ENCODE results near the gene METTL21C.

Gene METTL21C

GRCh38 chr13:102688306-102688973, 6.4 kb downstream of the METTL21C start:
- Histone ChIP-seq H3K23ac (ENCODE audit: low read length) (no peak overlapping the region), H3K79me1 (ENCODE audit: low read length) (peaks cover 3% of the 10 kb centered on the region), H3K4me2 (ENCODE audit: low read length) (no peak overlapping the region), H3K4ac (ENCODE audit: low read depth, low read length) (no peak overlapping the region), H3K4me1 (ENCODE audit: control insufficient read depth in 1 of 2, insufficient read depth in 2 of 2, low read length in 2 of 2) (peaks cover 2 to 4% of the 10 kb centered on the region in 2 experiments), H4K91ac (ENCODE audit: low read depth, low read length) (no peak overlapping the region), H2BK12ac (ENCODE audit: low read length) (no peak overlapping the region), H2BK5ac (ENCODE audit: low read depth, low read length, poor library complexity) (no peak overlapping the region), H3K27me3 (ENCODE audit: insufficient read depth, low read length) (no peaks in the 10 kb centered on the region), H3K27ac (ENCODE audit: low read depth, low read length) (no peak overlapping the region), H3K9me3 (ENCODE audit: insufficient read depth, low read depth, low read length) (peaks cover 1% of the 10 kb centered on the region), H3K36me3 (ENCODE audit: control insufficient read depth in 1 of 2, insufficient read depth in 2 of 2, low read length in 2 of 2) (no peaks in the 10 kb centered on the region), H2BK120ac (ENCODE audit: insufficient read depth, low read length, poor library complexity) (no peak overlapping the region), H3K79me2 (ENCODE audit: control insufficient read depth, insufficient read depth, low read length, poor library complexity) (no peaks in the 10 kb centered on the region), H4K8ac (ENCODE audit: low read depth, low read length) (peak overlapping the region; percentile 4), H2AFZ (ENCODE audit: insufficient read depth, low read length, poor library complexity) (no peak overlapping the region), H2AK5ac (ENCODE audit: low read length) (no peak overlapping the region), H4K12ac (ENCODE audit: low read depth, low read length) (no peak overlapping the region), H3K14ac (ENCODE audit: low read length) (no peak overlapping the region), H3K18ac (ENCODE audit: low read length) (no peak overlapping the region), H3K9ac (ENCODE audit: low read length) (no peak overlapping the region), H3K4me3 (ENCODE audit: low read depth, low read length) (no peak overlapping the region)
- DNase-seq: no peak
- WGBS (ENCODE audit: extremely low coverage, insufficient coverage, insufficient read length): no CpG with 5 or more reads among the region's 13 CpGs

GRCh38 chr13:102687520-102687919, 7.3 kb downstream of the METTL21C start:
- Histone ChIP-seq H4K12ac (ENCODE audit: low read depth, low read length) (no peak overlapping the region), H3K27ac (ENCODE audit: low read depth, low read length) (no peak overlapping the region), H3K9me3 (ENCODE audit: insufficient read depth, low read depth, low read length) (peaks cover 1% of the 10 kb centered on the region), H2BK12ac (ENCODE audit: low read length) (no peak overlapping the region), H3K23ac (ENCODE audit: low read length) (no peak overlapping the region), H4K91ac (ENCODE audit: low read depth, low read length) (no peak overlapping the region), H3K36me3 (ENCODE audit: control insufficient read depth in 1 of 2, insufficient read depth in 2 of 2, low read length in 2 of 2) (no peaks in the 10 kb centered on the region), H3K4me1 (ENCODE audit: control insufficient read depth in 1 of 2, insufficient read depth in 2 of 2, low read length in 2 of 2) (peaks cover 2 to 4% of the 10 kb centered on the region in 2 experiments), H2AK5ac (ENCODE audit: low read length) (no peak overlapping the region), H2BK120ac (ENCODE audit: insufficient read depth, low read length, poor library complexity) (no peak overlapping the region), H2BK5ac (ENCODE audit: low read depth, low read length, poor library complexity) (no peak overlapping the region), H4K8ac (ENCODE audit: low read depth, low read length) (no peak overlapping the region), H3K79me1 (ENCODE audit: low read length) (peaks cover 3% of the 10 kb centered on the region), H2AFZ (ENCODE audit: insufficient read depth, low read length, poor library complexity) (no peak overlapping the region), H3K4me3 (ENCODE audit: low read depth, low read length) (no peak overlapping the region), H3K14ac (ENCODE audit: low read length) (no peak overlapping the region), H3K18ac (ENCODE audit: low read length) (no peak overlapping the region), H3K4me2 (ENCODE audit: low read length) (no peak overlapping the region), H3K4ac (ENCODE audit: low read depth, low read length) (no peak overlapping the region), H3K9ac (ENCODE audit: low read length) (no peak overlapping the region), H3K27me3 (ENCODE audit: insufficient read depth, low read length) (no peaks in the 10 kb centered on the region), H3K79me2 (ENCODE audit: control insufficient read depth, insufficient read depth, low read length, poor library complexity) (no peaks in the 10 kb centered on the region)
- WGBS (ENCODE audit: extremely low coverage, insufficient coverage, insufficient read length): no CpG with 5 or more reads among the region's 7 CpGs
- no peak for DNase-seq

GRCh38 chr13:102686024-102686423, 8.8 kb downstream of the METTL21C start:
- Histone ChIP-seq H2BK120ac (ENCODE audit: insufficient read depth, low read length, poor library complexity) (no peak overlapping the region), H3K4me2 (ENCODE audit: low read length) (no peak overlapping the region), H3K9me3 (ENCODE audit: insufficient read depth, low read depth, low read length) (peaks cover 1% of the 10 kb centered on the region), H3K14ac (ENCODE audit: low read length) (no peak overlapping the region), H3K4me1 (ENCODE audit: control insufficient read depth in 1 of 2, insufficient read depth in 2 of 2, low read length in 2 of 2) (no peaks in the 10 kb centered on the region), H3K27ac (ENCODE audit: low read depth, low read length) (no peak overlapping the region), H3K9ac (ENCODE audit: low read length) (no peak overlapping the region), H3K4ac (ENCODE audit: low read depth, low read length) (no peak overlapping the region), H3K79me1 (ENCODE audit: low read length) (no peaks in the 10 kb centered on the region), H2BK12ac (ENCODE audit: low read length) (no peak overlapping the region), H3K27me3 (ENCODE audit: insufficient read depth, low read length) (no peaks in the 10 kb centered on the region), H3K23ac (ENCODE audit: low read length) (no peak overlapping the region), H4K91ac (ENCODE audit: low read depth, low read length) (no peak overlapping the region), H4K12ac (ENCODE audit: low read depth, low read length) (no peak overlapping the region), H2AFZ (ENCODE audit: insufficient read depth, low read length, poor library complexity) (no peak overlapping the region), H4K8ac (ENCODE audit: low read depth, low read length) (no peak overlapping the region), H3K18ac (ENCODE audit: low read length) (no peak overlapping the region), H3K36me3 (ENCODE audit: control insufficient read depth in 1 of 2, insufficient read depth in 2 of 2, low read length in 2 of 2) (no peaks in the 10 kb centered on the region), H2BK5ac (ENCODE audit: low read depth, low read length, poor library complexity) (no peak overlapping the region), H2AK5ac (ENCODE audit: low read length) (no peak overlapping the region), H3K4me3 (ENCODE audit: low read depth, low read length) (no peak overlapping the region), H3K79me2 (ENCODE audit: control insufficient read depth, insufficient read depth, low read length, poor library complexity) (no peaks in the 10 kb centered on the region)
- WGBS (ENCODE audit: extremely low coverage, insufficient coverage, insufficient read length): no CpG with 5 or more reads among the region's 3 CpGs
- DNase-seq: no peak

- Histone ChIP-seq H3K27ac (ENCODE audit: low read depth, low read length) (no peak overlapping the region), H3K79me1 (ENCODE audit: low read length) (no peaks in the 10 kb centered on the region), H3K9me3 (ENCODE audit: insufficient read depth, low read depth, low read length) (no peaks in the 10 kb centered on the region), H3K4me2 (ENCODE audit: low read length) (no peak overlapping the region), H3K36me3 (ENCODE audit: control insufficient read depth in 1 of 2, insufficient read depth in 2 of 2, low read length in 2 of 2) (peaks cover 0 to 5% of the 10 kb centered on the region in 2 experiments), H4K91ac (ENCODE audit: low read depth, low read length) (no peak overlapping the region), H3K27me3 (ENCODE audit: insufficient read depth, low read length) (no peaks in the 10 kb centered on the region), H3K79me2 (ENCODE audit: control insufficient read depth, insufficient read depth, low read length, poor library complexity) (no peaks in the 10 kb centered on the region), H3K9ac (ENCODE audit: low read length) (no peak overlapping the region), H3K4me1 (ENCODE audit: control insufficient read depth in 1 of 2, insufficient read depth in 2 of 2, low read length in 2 of 2) (no peaks in the 10 kb centered on the region), H4K12ac (ENCODE audit: low read depth, low read length) (no peak overlapping the region), H2BK12ac (ENCODE audit: low read length) (no peak overlapping the region), H3K4me3 (ENCODE audit: low read depth, low read length) (no peak overlapping the region), H3K14ac (ENCODE audit: low read length) (no peak overlapping the region), H2BK120ac (ENCODE audit: insufficient read depth, low read length, poor library complexity) (no peak overlapping the region), H2AK5ac (ENCODE audit: low read length) (no peak overlapping the region), H4K8ac (ENCODE audit: low read depth, low read length) (no peak overlapping the region), H3K23ac (ENCODE audit: low read length) (no peak overlapping the region), H3K18ac (ENCODE audit: low read length) (no peak overlapping the region), H2BK5ac (ENCODE audit: low read depth, low read length, poor library complexity) (no peak overlapping the region), H2AFZ (ENCODE audit: insufficient read depth, low read length, poor library complexity) (no peak overlapping the region), H3K4ac (ENCODE audit: low read depth, low read length) (no peak overlapping the region)
- no CpG with 5 or more reads among the region's 2 CpGs for WGBS (ENCODE audit: extremely low coverage, insufficient coverage, insufficient read length)
- DNase-seq: no peak
Measured at GRCh38 chr13:102683637-102684036, 11.2 kb downstream of the METTL21C start.

Data from trophoblast cell (in vitro differentiated cells and primary cell).